Fibroblast of lung (primary cell): ENCODE results near the gene IAPP.

ENCODE experiments used
- CTCF ChIP-seq, 2 donors: IDR thresholded peaks in 1 of 2; conservative IDR thresholded peaks in 1 of 2; 1 replicate in 1 of 2; 2 replicates in 1 of 2; pipeline ENCODE4 v1.5.1; 2011 to 2012; ENCODE audit warnings: low read length in 2 of 2, control low read depth in 1 of 2, inconsistent platforms in 1 of 2, low read depth in 1 of 2, mild to moderate bottlenecking in 1 of 2
- EZH2 ChIP-seq: IDR thresholded peaks from 2 replicates; pipeline ENCODE4 v1.5.1; 2012; ENCODE audit warnings: low read length, control low read depth, mild to moderate bottlenecking; ENCODE audit errors: missing control alignments

GRCh38 chr12:21416511-21417121 lies 43.9 kb downstream of the IAPP start:
- TF ChIP-seq CTCF (conservative IDR thresholded peaks at IDR 0.05 in 1 of 2, IDR thresholded peaks at IDR 0.05 in 1 of 2; ENCODE audit: low read depth in 1 of 2, low read length in 2 of 2): no peak
- TF ChIP-seq EZH2: no peak
